GM19238 (cell line): Measurements from ENCODE around the gene FAIM.
A peak's percentile ranks its signal among the peaks of the same experiment; 100 is the strongest.
"Not testable (repeated sequence)": the region's sequence is repeated elsewhere in the genome, so short reads cannot be mapped to it uniquely, and the experiment has no call there.

Experiments
- DNase-seq: peaks from one replicate; pipeline ENCODE4 v3.0.0; 2011; ENCODE audit warnings: low spot score; ENCODE audit not compliant: insufficient read length

FAIM gene

GRCh38 chr3:138608322-138609135, at the start of gene FAIM:
FAIM (plus strand) TSS chr3:138608771; CDS start chr3:138619727, 10,956 bp downstream.
- peak; percentile 55 for DNase-seq

- no peak for DNase-seq
Observed at GRCh38 chr3:138559134-138559533, 49.4 kb upstream of the FAIM start.

GRCh38 chr3:138560501-138560900, 48.1 kb upstream of the FAIM start:
- DNase-seq = no peak

GRCh38 chr3:138562902-138563301, 45.7 kb upstream of the FAIM start:
- not testable (repeated sequence) for DNase-seq

GRCh38 chr3:138566293-138566692, 42.3 kb upstream of the FAIM start:
- not testable (repeated sequence) for DNase-seq

- no peak for DNase-seq
Observed at GRCh38 chr3:138567403-138567802, 41.2 kb upstream of the FAIM start.

- DNase-seq = no peak
Observed at GRCh38 chr3:138569090-138569489, 39.5 kb upstream of the FAIM start.

GRCh38 chr3:138569624-138570023, 38.9 kb upstream of the FAIM start:
- DNase-seq = not testable (repeated sequence)

GRCh38 chr3:138573138-138573537, 35.4 kb upstream of the FAIM start:
- DNase-seq = no peak

GRCh38 chr3:138578141-138578540, 30.4 kb upstream of the FAIM start:
- DNase-seq = peak; percentile 26

GRCh38 chr3:138578961-138579574, 29.5 kb upstream of the FAIM start:
- no peak for DNase-seq

GRCh38 chr3:138587374-138587773, 21.2 kb upstream of the FAIM start:
- no peak for DNase-seq

- DNase-seq = no peak
Observed at GRCh38 chr3:138588445-138588844, 20.1 kb upstream of the FAIM start.

- DNase-seq = no peak
Observed at GRCh38 chr3:138591392-138591791, 17.2 kb upstream of the FAIM start.

- no peak for DNase-seq
Observed at GRCh38 chr3:138593488-138594149, 15.0 kb upstream of the FAIM start.

GRCh38 chr3:138594150-138594934, 14.2 kb upstream of the FAIM start, which contains the start of gene CEP70:
CEP70 (minus strand) TSS chr3:138594260; CDS start chr3:138572927, 21,333 bp downstream.
- peak; percentile 53 for DNase-seq

GRCh38 chr3:138594935-138595610, 13.5 kb upstream of the FAIM start:
- no peak for DNase-seq

GRCh38 chr3:138597186-138597976, 11.2 kb upstream of the FAIM start:
- DNase-seq = not testable (repeated sequence)

GRCh38 chr3:138598534-138598933, 10.0 kb upstream of the FAIM start:
- no peak for DNase-seq
